Measurements from ENCODE around the gene TBC1D32. TPM values are rescaled to one million over a fixed set of nuclear protein-coding genes. Genes with fewer than 3 reads are reported as not detected.

Gene TBC1D32, protein sequence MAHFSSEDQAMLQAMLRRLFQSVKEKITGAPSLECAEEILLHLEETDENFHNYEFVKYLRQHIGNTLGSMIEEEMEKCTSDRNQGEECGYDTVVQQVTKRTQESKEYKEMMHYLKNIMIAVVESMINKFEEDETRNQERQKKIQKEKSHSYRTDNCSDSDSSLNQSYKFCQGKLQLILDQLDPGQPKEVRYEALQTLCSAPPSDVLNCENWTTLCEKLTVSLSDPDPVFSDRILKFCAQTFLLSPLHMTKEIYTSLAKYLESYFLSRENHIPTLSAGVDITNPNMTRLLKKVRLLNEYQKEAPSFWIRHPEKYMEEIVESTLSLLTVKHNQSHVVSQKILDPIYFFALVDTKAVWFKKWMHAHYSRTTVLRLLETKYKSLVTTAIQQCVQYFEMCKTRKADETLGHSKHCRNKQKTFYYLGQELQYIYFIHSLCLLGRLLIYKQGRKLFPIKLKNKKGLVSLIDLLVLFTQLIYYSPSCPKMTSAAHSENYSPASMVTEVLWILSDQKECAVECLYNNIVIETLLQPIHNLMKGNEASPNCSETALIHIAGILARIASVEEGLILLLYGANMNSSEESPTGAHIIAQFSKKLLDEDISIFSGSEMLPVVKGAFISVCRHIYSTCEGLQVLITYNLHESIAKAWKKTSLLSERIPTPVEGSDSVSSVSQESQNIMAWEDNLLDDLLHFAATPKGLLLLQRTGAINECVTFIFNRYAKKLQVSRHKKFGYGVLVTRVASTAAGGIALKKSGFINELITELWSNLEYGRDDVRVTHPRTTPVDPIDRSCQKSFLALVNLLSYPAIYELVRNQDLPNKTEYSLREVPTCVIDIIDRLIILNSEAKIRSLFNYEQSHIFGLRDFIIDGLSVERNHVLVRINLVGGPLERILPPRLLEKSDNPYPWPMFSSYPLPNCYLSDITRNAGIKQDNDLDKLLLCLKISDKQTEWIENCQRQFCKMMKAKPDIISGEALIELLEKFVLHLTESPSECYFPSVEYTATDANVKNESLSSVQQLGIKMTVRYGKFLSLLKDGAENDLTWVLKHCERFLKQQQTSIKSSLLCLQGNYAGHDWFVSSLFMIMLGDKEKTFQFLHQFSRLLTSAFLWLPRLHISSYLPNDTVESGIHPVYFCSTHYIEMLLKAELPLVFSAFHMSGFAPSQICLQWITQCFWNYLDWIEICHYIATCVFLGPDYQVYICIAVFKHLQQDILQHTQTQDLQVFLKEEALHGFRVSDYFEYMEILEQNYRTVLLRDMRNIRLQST
- total RNA-seq: 5.3 and 7.5 TPM in 2 replicates

DNA sequence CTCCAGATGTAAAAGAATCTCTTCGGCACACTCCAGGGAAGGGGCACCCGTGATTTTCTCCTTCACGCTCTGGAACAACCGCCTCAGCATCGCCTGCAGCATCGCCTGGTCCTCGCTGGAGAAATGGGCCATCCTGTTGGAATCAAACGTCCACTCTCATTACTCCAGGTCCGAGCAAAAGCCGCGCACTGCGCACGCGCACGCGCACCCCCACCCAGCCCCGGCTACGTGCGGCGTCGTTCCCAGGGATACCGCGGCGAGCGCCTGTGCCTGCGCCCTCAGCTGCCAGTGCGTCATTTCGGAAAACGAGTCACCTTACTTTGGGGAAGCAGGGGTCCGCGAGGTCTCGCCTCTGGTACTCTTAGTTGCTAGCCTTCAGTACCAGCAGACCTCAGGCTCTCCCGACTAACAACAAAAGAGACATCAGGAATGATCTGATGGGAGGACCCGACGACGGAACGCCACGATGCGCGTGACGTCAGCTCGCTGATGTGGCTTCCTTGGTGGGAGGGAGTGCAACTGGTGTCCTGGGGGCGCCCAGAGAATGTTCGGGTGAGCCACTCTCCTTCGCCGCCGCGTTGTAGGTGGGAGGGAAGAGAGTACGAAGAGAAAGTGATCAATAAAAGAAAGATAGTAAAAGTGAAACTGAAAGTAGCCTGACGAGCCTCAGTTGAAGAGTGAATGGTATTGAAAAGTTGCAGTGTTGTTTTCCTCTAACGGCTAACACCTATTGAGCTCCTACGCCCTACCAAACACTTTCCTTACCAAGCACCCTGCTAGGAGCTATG, at the start of gene TBC1D32:
Gene TBC1D32 (minus strand): TSS at position 182 of the 788 bp plus-strand sequence. CDS start 50 bp downstream, at position 132.

Other genes with a start within 250 kb of the TBC1D32 start
- 153 and 187 TPM in 2 replicates for gene GJA1, start 101.2 kb upstream of the TBC1D32 start, total RNA-seq